Caco-2 (cell line): Measurements from ENCODE around the gene CLDN2. TPM values are rescaled to one million over a fixed set of nuclear protein-coding genes. Genes with fewer than 3 reads are reported as not detected.

Experiments used
- BruUV-seq: library from RNA; stranded (reverse); fragments of 400-500 nt; replicated peaks from 2 replicates; lab custom pipeline; 2021; lab: Mats Ljungman, UMichigan
- CTCF ChIA-PET: fragments of 300-600 bp; sonication (Branson Sonifier 250); formaldehyde crosslinking; loops from one replicate; lab custom pipeline; 2022; ENCODE audit warnings: antibody characterized with exemption; lab: Charles Lee
- POLR2A ChIA-PET: fragments of 300-600 bp; sonication (Branson Sonifier 250); formaldehyde crosslinking; loops from one replicate; lab custom pipeline; 2022; ENCODE audit warnings: antibody characterized with exemption; lab: Charles Lee
- DNase-seq, 2 experiments: peaks; one replicate each; pipeline versions ENCODE4 v3.0.0 to v3.0.0-alpha.2; 2020 to 2022
- H3K27me3 ChIP-seq: replicated peaks from 2 replicates; pipeline ENCODE4 v1.6.0; 2011; ENCODE audit warnings: low read length; ENCODE audit not compliant: control insufficient read depth, insufficient read depth
- H3K36me3 ChIP-seq: 2 replicates; pipeline ENCODE4 v1.5.1; 2011; ENCODE audit warnings: low read length; ENCODE audit not compliant: control insufficient read depth, insufficient read depth
- H3K4me1 ChIP-seq: fragments of 250-450 bp; sonication (Bioruptor Pico); 2 replicates; pipeline ENCODE4 v1.5.1; 2020; ENCODE audit warnings: mild to moderate bottlenecking
- H3K4me3 ChIP-seq: 2 replicates; pipeline ENCODE4 v1.5.1; 2011; ENCODE audit warnings: low read depth, mild to moderate bottlenecking, control low read depth, low read length
- H3K9me3 ChIP-seq: fragments of 250-450 bp; sonication (Bioruptor Pico); 2 replicates; pipeline ENCODE4 v1.5.1; 2020; ENCODE audit warnings: mild to moderate bottlenecking, moderate library complexity
- H3K27ac Mint-ChIP-seq: one replicate; pipeline ENCODE4 v1.8.0; 2022; ENCODE audit warnings: mixed read lengths; ENCODE audit not compliant: unreplicated experiment
- H3K27me3 Mint-ChIP-seq: one replicate; pipeline ENCODE4 v1.8.0; 2022; ENCODE audit warnings: mixed read lengths; ENCODE audit not compliant: insufficient read depth, unreplicated experiment
- H3K36me3 Mint-ChIP-seq: one replicate; pipeline ENCODE4 v1.8.0; 2022; ENCODE audit warnings: mild to moderate bottlenecking, mixed read lengths; ENCODE audit not compliant: insufficient read depth, unreplicated experiment
- H3K4me1 Mint-ChIP-seq: one replicate; pipeline ENCODE4 v1.8.0; 2022; ENCODE audit warnings: low read depth, mixed read lengths; ENCODE audit not compliant: unreplicated experiment
- H3K4me3 Mint-ChIP-seq: one replicate; pipeline ENCODE4 v1.8.0; 2022; ENCODE audit warnings: mild to moderate bottlenecking, moderate library complexity, mixed read lengths; ENCODE audit not compliant: unreplicated experiment
- H3K9me3 Mint-ChIP-seq: one replicate; pipeline ENCODE4 v1.8.0; 2022; ENCODE audit warnings: mixed read lengths; ENCODE audit not compliant: unreplicated experiment
- CTCF ChIP-seq, 2 experiments: fragments of 200-600 bp in 1 of 2; IDR thresholded peaks; 1 replicate in 1 of 2; 2 replicates in 1 of 2; pipeline versions ENCODE4 v1.5.1 to v1.8.0; 2011 to 2022; ENCODE audit warnings: antibody characterized with exemption in 1 of 2, control low read depth in 1 of 2, inconsistent platforms in 1 of 2, low read depth in 1 of 2, low read length in 1 of 2, mild to moderate bottlenecking in 1 of 2, moderate library complexity in 1 of 2; ENCODE audit not compliant: insufficient read depth in 1 of 2, severe bottlenecking in 1 of 2, unreplicated experiment in 1 of 2
- intact Hi-C: fragments of 100-400 bp; cut with micrococcal nuclease; formaldehyde crosslinking; loops from one replicate; pipeline ENCODE4 v1.10.0; 2022; ENCODE audit not compliant: unreplicated experiment
- total RNA-seq: library from RNA; stranded (reverse); gene quantifications from 2 replicates; pipeline ENCODE4 v1.2.3, GENCODE V29; 2022

Gene CLDN2
- total RNA-seq, 1 experiment from 2014 or later: 2.9 TPM

GRCh38 chrX:106936246-106936645 lies 16.0 kb downstream of the CLDN2 start:
- Histone ChIP-seq H3K4me3 (no peak overlapping the region), H3K36me3 (peaks cover 1% of the 10 kb centered on the region; the same call in 1 of the 2 replicates), H3K4me1 (peaks cover 37% of the 10 kb centered on the region), H3K9me3 (no peaks in the 10 kb centered on the region), H3K27me3 (no peaks in the 10 kb centered on the region)
- no peak for DNase-seq
- no TSS peak for BruUV-seq
- H3K9me3 Mint-ChIP-seq: no peaks in the 10 kb centered on the region
- H3K27ac Mint-ChIP-seq: no peak overlapping the region
- H3K27me3 Mint-ChIP-seq: no peaks in the 10 kb centered on the region
- peaks cover 10% of the 10 kb centered on the region for H3K4me1 Mint-ChIP-seq
- no peak for TF ChIP-seq CTCF (IDR thresholded peaks at IDR 0.05; ENCODE audit: insufficient read depth in 1 of 2, low read depth in 1 of 2, low read length in 1 of 2, severe bottlenecking in 1 of 2, unreplicated experiment in 1 of 2)
- ChIA-PET CTCF (no interaction called here), POLR2A (no interaction called here)
- no peak overlapping the region for H3K4me3 Mint-ChIP-seq
- intact Hi-C loops: no loop called here
- H3K36me3 Mint-ChIP-seq: peaks cover 23% of the 10 kb centered on the region

GRCh38 chrX:106939566-106939965 lies 19.4 kb downstream of the CLDN2 start:
- no peak overlapping the region for H3K4me3 ChIP-seq
- POLR2A ChIA-PET: no interaction called here
- no peaks in the 10 kb centered on the region for H3K27me3 Mint-ChIP-seq
- peaks cover 7% of the 10 kb centered on the region; the same call in 1 of the 2 replicates for H3K4me1 ChIP-seq
- BruUV-seq: no TSS peak
- no peaks in the 10 kb centered on the region for H3K9me3 Mint-ChIP-seq
- no peaks in the 10 kb centered on the region for H3K9me3 ChIP-seq
- H3K36me3 Mint-ChIP-seq: peaks cover 17% of the 10 kb centered on the region
- DNase-seq: no peak
- intact Hi-C loops: no loop called here
- H3K36me3 ChIP-seq: peaks cover 1% of the 10 kb centered on the region; the same call in 1 of the 2 replicates
- H3K27ac Mint-ChIP-seq: no peak overlapping the region
- H3K4me1 Mint-ChIP-seq: no peaks in the 10 kb centered on the region
- CTCF ChIA-PET: no interaction called here
- no peak overlapping the region for H3K4me3 Mint-ChIP-seq
- TF ChIP-seq CTCF (IDR thresholded peaks at IDR 0.05; ENCODE audit: insufficient read depth in 1 of 2, low read depth in 1 of 2, low read length in 1 of 2, severe bottlenecking in 1 of 2, unreplicated experiment in 1 of 2): no peak
- H3K27me3 ChIP-seq: no peaks in the 10 kb centered on the region

GRCh38 chrX:106940068-106940467 lies 19.9 kb downstream of the CLDN2 start:
- Mint-ChIP-seq H3K4me3 (no peak overlapping the region), H3K27ac (no peak overlapping the region), H3K27me3 (no peaks in the 10 kb centered on the region), H3K4me1 (no peaks in the 10 kb centered on the region), H3K9me3 (no peaks in the 10 kb centered on the region), H3K36me3 (peaks cover 17% of the 10 kb centered on the region)
- DNase-seq: no peak
- CTCF ChIA-PET: no interaction called here
- peaks cover 1% of the 10 kb centered on the region; the same call in 1 of the 2 replicates for H3K36me3 ChIP-seq
- H3K27me3 ChIP-seq: no peaks in the 10 kb centered on the region
- POLR2A ChIA-PET: no interaction called here
- no peaks in the 10 kb centered on the region for H3K9me3 ChIP-seq
- TF ChIP-seq CTCF (IDR thresholded peaks at IDR 0.05; ENCODE audit: insufficient read depth in 1 of 2, low read depth in 1 of 2, low read length in 1 of 2, severe bottlenecking in 1 of 2, unreplicated experiment in 1 of 2): no peak
- intact Hi-C loops: no loop called here
- no TSS peak for BruUV-seq
- H3K4me3 ChIP-seq: no peak overlapping the region
- peaks cover 4% of the 10 kb centered on the region; the same call in 1 of the 2 replicates for H3K4me1 ChIP-seq
